Esophagus (tissue), 2 donors: ENCODE data around the gene FIG4. TPM values are rescaled to one million over a fixed set of nuclear protein-coding genes. Genes with fewer than 3 reads are reported as not detected.

Source experiments
- H3K27ac ChIP-seq, 2 donors: one replicate each; pipeline ENCODE4 v1.5.1; 2013; ENCODE audit warnings: low read depth in 2 of 2, mild to moderate bottlenecking in 2 of 2, inconsistent platforms in 1 of 2, low read length in 1 of 2, moderate library complexity in 1 of 2
- H3K27me3 ChIP-seq, 2 donors: one replicate each; pipeline ENCODE4 v1.6.1; 2013; ENCODE audit warnings: low read length in 2 of 2, control low read depth in 1 of 2, mild to moderate bottlenecking in 1 of 2; ENCODE audit not compliant: insufficient read depth in 2 of 2, control insufficient read depth in 1 of 2
- H3K36me3 ChIP-seq, 2 donors: one replicate each; pipeline ENCODE4 v1.6.1; 2013; ENCODE audit warnings: low read length in 1 of 2; ENCODE audit not compliant: control insufficient read depth in 2 of 2, insufficient read depth in 2 of 2
- H3K4me1 ChIP-seq, 2 donors: one replicate each; pipeline ENCODE4 v1.6.1; 2013; ENCODE audit warnings: low read length in 1 of 2; ENCODE audit not compliant: control insufficient read depth in 2 of 2, insufficient read depth in 2 of 2
- H3K4me3 ChIP-seq, 2 donors: one replicate each; pipeline ENCODE4 v1.5.1; 2013; ENCODE audit warnings: low read length in 2 of 2, mild to moderate bottlenecking in 2 of 2, low read depth in 1 of 2, moderate library complexity in 1 of 2
- H3K9me3 ChIP-seq, 2 donors: one replicate each; pipeline ENCODE4 v1.6.1; 2013; ENCODE audit warnings: mild to moderate bottlenecking in 2 of 2, low read depth in 1 of 2, low read length in 1 of 2, moderate library complexity in 1 of 2; ENCODE audit not compliant: control insufficient read depth in 2 of 2, insufficient read depth in 1 of 2
- WGBS, 2 donors: extraction: QIAGEN DNeasy Blood & Tissue Kit; methylation state at CpG; one replicate each; pipeline ENCODE4 v1.1.7; 2013; 5-methylcytosine and 5-hydroxymethylcytosine counted together
- polyA plus RNA-seq, 2 donors: library from polyadenylated mRNA; stranded (reverse); fragments of 200-250 nt; gene quantifications; one replicate each; pipeline ENCODE4 v1.2.3, GENCODE V29; 2013
- donor health status: healthy with polysubstance abuse.
- donor health status: Bipolar disorder and iron deficiency.

The FIG4 gene
- polyA plus RNA-seq, 2 donors, result 5.2 to 6.6 TPM

- Histone ChIP-seq H3K4me1 (peaks cover 0 to 6% of the 10 kb centered on the region in 2 donors), H3K4me3 (no peak overlapping the region), H3K27ac (peak overlapping the region; percentile 73 to 88), H3K27me3 (no peaks in the 10 kb centered on the region), H3K9me3 (no peaks in the 10 kb centered on the region), H3K36me3 (peaks cover 0 to 3% of the 10 kb centered on the region in 2 donors)
- 60 to 61% methylated on average over 6 of the region's 6 CpGs for WGBS, 2 donors
Measured at GRCh38 chr6:109794201-109794923, 103.3 kb downstream of the FIG4 start.

GRCh38 chr6:109795994-109796555, 105.0 kb downstream of the FIG4 start:
- H3K27ac ChIP-seq, result no peak overlapping the region
- peaks cover 0 to 3% of the 10 kb centered on the region in 2 donors for H3K36me3 ChIP-seq
- H3K27me3 ChIP-seq, result no peaks in the 10 kb centered on the region
- H3K9me3 ChIP-seq, result no peaks in the 10 kb centered on the region
- peaks cover 0 to 9% of the 10 kb centered on the region in 2 donors for H3K4me1 ChIP-seq
- 72 to 82% methylated on average over 4 of the region's 4 CpGs for WGBS, 2 donors
- H3K4me3 ChIP-seq, result no peak overlapping the region

GRCh38 chr6:109799129-109799528, 108.0 kb downstream of the FIG4 start:
- no peaks in the 10 kb centered on the region for H3K9me3 ChIP-seq
- H3K27ac ChIP-seq, result no peak overlapping the region
- H3K27me3 ChIP-seq, result no peaks in the 10 kb centered on the region
- H3K4me3 ChIP-seq, result no peak overlapping the region
- H3K4me1 ChIP-seq, result peaks cover 0 to 9% of the 10 kb centered on the region in 2 donors
- no peaks in the 10 kb centered on the region for H3K36me3 ChIP-seq
- WGBS, 2 donors, result 93 to 96% methylated on average over 5 of the region's 5 CpGs

GRCh38 chr6:109799664-109800063, 108.6 kb downstream of the FIG4 start:
- Histone ChIP-seq H3K4me1 (peaks cover 0 to 3% of the 10 kb centered on the region in 2 donors), H3K27me3 (no peaks in the 10 kb centered on the region), H3K9me3 (no peaks in the 10 kb centered on the region), H3K4me3 (no peak overlapping the region), H3K27ac (peak overlapping the region in 1 of 2 donors; percentile 17), H3K36me3 (no peaks in the 10 kb centered on the region)
- WGBS, 2 donors, result 76 to 84% methylated on average over 3 of the region's 3 CpGs

- no peaks in the 10 kb centered on the region for H3K36me3 ChIP-seq
- 75 to 90% methylated on average over 2 of the region's 2 CpGs for whole genome bisulfite sequencing, 2 donors
Measured at GRCh38 chr6:109800771-109801170, 109.7 kb downstream of the FIG4 start.

GRCh38 chr6:109801794-109802193, 110.7 kb downstream of the FIG4 start:
- Histone ChIP-seq H3K27ac (no peak overlapping the region), H3K36me3 (no peaks in the 10 kb centered on the region), H3K4me3 (no peak overlapping the region), H3K4me1 (peaks cover 0 to 2% of the 10 kb centered on the region in 2 donors), H3K27me3 (no peaks in the 10 kb centered on the region), H3K9me3 (no peaks in the 10 kb centered on the region)
- WGBS, 2 donors, result 92 to 97% methylated on average over 2 of the region's 2 CpGs

More at GRCh38 chr6:109800771-109801170, 109.7 kb downstream of the FIG4 start:
- H3K4me3 ChIP-seq, result no peak overlapping the region
- peaks cover 0 to 2% of the 10 kb centered on the region in 2 donors for H3K4me1 ChIP-seq
- H3K27me3 ChIP-seq, result no peaks in the 10 kb centered on the region
- H3K9me3 ChIP-seq, result no peaks in the 10 kb centered on the region
- H3K27ac ChIP-seq, result peak overlapping the region; percentile 51 to 74

- Histone ChIP-seq H3K4me1 (peaks cover 0 to 2% of the 10 kb centered on the region in 2 donors), H3K27me3 (no peaks in the 10 kb centered on the region), H3K9me3 (no peaks in the 10 kb centered on the region), H3K36me3 (no peaks in the 10 kb centered on the region), H3K4me3 (no peak overlapping the region), H3K27ac (no peak overlapping the region)
- WGBS, 2 donors, result 87 to 89% methylated on average over 1 of the region's 1 CpG
Measured at GRCh38 chr6:109804020-109804419, 112.9 kb downstream of the FIG4 start.

GRCh38 chr6:109807881-109808280, 116.8 kb downstream of the FIG4 start:
- Histone ChIP-seq H3K27me3 (no peaks in the 10 kb centered on the region), H3K4me1 (no peaks in the 10 kb centered on the region), H3K4me3 (no peak overlapping the region), H3K9me3 (no peaks in the 10 kb centered on the region), H3K27ac (no peak overlapping the region), H3K36me3 (no peaks in the 10 kb centered on the region)

- no peaks in the 10 kb centered on the region for H3K9me3 ChIP-seq
- no peaks in the 10 kb centered on the region for H3K27me3 ChIP-seq
- H3K27ac ChIP-seq, result no peak overlapping the region
- no peaks in the 10 kb centered on the region for H3K4me1 ChIP-seq
- no peak overlapping the region for H3K4me3 ChIP-seq
- WGBS, 2 donors, result 81 to 88% methylated on average over 1 of the region's 1 CpG
- no peaks in the 10 kb centered on the region for H3K36me3 ChIP-seq
Measured at GRCh38 chr6:109808837-109809236, 117.7 kb downstream of the FIG4 start.

- no peaks in the 10 kb centered on the region for H3K27me3 ChIP-seq
- H3K4me3 ChIP-seq, result no peak overlapping the region
- no peaks in the 10 kb centered on the region for H3K9me3 ChIP-seq
- H3K27ac ChIP-seq, result no peak overlapping the region
- H3K4me1 ChIP-seq, result no peaks in the 10 kb centered on the region
- peaks cover 0 to 2% of the 10 kb centered on the region in 2 donors for H3K36me3 ChIP-seq
- 92 to 93% methylated on average over 4 of the region's 4 CpGs for WGBS, 2 donors
Measured at GRCh38 chr6:109815054-109815453, 124.0 kb downstream of the FIG4 start.
